H9 (cell line): ENCODE measurements around the gene NPRL2. TPM values are rescaled to one million over a fixed set of nuclear protein-coding genes. Genes with fewer than 3 reads are reported as not detected.

Source experiments
- DNase-seq: peaks from one replicate; pipeline ENCODE4 v3.0.0-alpha.2; 2017
- H2AFZ ChIP-seq: one replicate; pipeline ENCODE4 v1.6.1; 2013; ENCODE audit warnings: mild to moderate bottlenecking, low read length, control low read depth, moderate library complexity
- H2AK5ac ChIP-seq: 2 replicates; pipeline ENCODE4 v1.6.1; 2013; ENCODE audit warnings: low read length, control low read depth, mixed read lengths; ENCODE audit not compliant: insufficient read length
- H2BK120ac ChIP-seq: one replicate; pipeline ENCODE4 v1.6.1; 2013; ENCODE audit warnings: low read depth, mild to moderate bottlenecking, low read length, control low read depth, inconsistent platforms; ENCODE audit not compliant: poor library complexity, severe bottlenecking
- H2BK12ac ChIP-seq: 2 replicates; pipeline ENCODE4 v1.6.1; 2013; ENCODE audit warnings: low read length, control low read depth, mixed read lengths, low read depth; ENCODE audit not compliant: insufficient read length
- H2BK15ac ChIP-seq: 2 replicates; pipeline ENCODE4 v1.6.1; 2013; ENCODE audit warnings: low read depth, low read length, control low read depth
- H2BK20ac ChIP-seq: one replicate; pipeline ENCODE4 v1.6.1; 2013; ENCODE audit warnings: low read depth, mild to moderate bottlenecking, low read length, control low read depth, inconsistent platforms; ENCODE audit not compliant: poor library complexity, severe bottlenecking
- H2BK5ac ChIP-seq: 2 replicates; pipeline ENCODE4 v1.6.1; 2013; ENCODE audit warnings: low read length, control low read depth, mixed read lengths; ENCODE audit not compliant: insufficient read length
- H3K14ac ChIP-seq: 2 replicates; pipeline ENCODE4 v1.6.1; 2013; ENCODE audit warnings: low read length, control low read depth; ENCODE audit not compliant: insufficient read depth
- H3K18ac ChIP-seq: 2 replicates; pipeline ENCODE4 v1.6.1; 2013; ENCODE audit warnings: low read depth, mild to moderate bottlenecking, mixed read lengths, low read length, control low read depth; ENCODE audit not compliant: insufficient read length
- H3K23ac ChIP-seq: 2 replicates; pipeline ENCODE4 v1.6.1; 2013; ENCODE audit warnings: low read length, control low read depth, mixed read lengths, low read depth; ENCODE audit not compliant: insufficient read length
- H3K23me2 ChIP-seq: 2 replicates; pipeline ENCODE4 v1.6.1; 2013; ENCODE audit warnings: low read depth, mild to moderate bottlenecking, mixed read lengths, low read length, control low read depth; ENCODE audit not compliant: insufficient read length, poor library complexity, severe bottlenecking
- H3K27ac ChIP-seq: 2 replicates; pipeline ENCODE4 v1.5.1; 2013; ENCODE audit warnings: low read length, control low read depth, mixed read lengths, low read depth; ENCODE audit not compliant: insufficient read length
- H3K27me3 ChIP-seq: 2 replicates; pipeline ENCODE4 v1.6.1; 2013; ENCODE audit warnings: low read length, control low read depth, inconsistent platforms; ENCODE audit not compliant: insufficient read depth
- H3K4ac ChIP-seq: 2 replicates; pipeline ENCODE4 v1.6.1; 2013; ENCODE audit warnings: low read depth, mild to moderate bottlenecking, control low read depth, inconsistent platforms, low read length, moderate library complexity
- H3K4me1 ChIP-seq: 2 replicates; pipeline ENCODE4 v1.6.1; 2013; ENCODE audit warnings: low read length, control low read depth, inconsistent platforms; ENCODE audit not compliant: insufficient read depth
- H3K4me2 ChIP-seq: 2 replicates; pipeline ENCODE4 v1.6.1; 2013; ENCODE audit warnings: low read length, control low read depth, mixed read lengths; ENCODE audit not compliant: insufficient read length, insufficient read depth
- H3K56ac ChIP-seq: 2 replicates; pipeline ENCODE4 v1.6.1; 2013; ENCODE audit warnings: low read depth, mild to moderate bottlenecking, mixed read lengths, low read length, control low read depth; ENCODE audit not compliant: insufficient read length
- H3K79me1 ChIP-seq: 2 replicates; pipeline ENCODE4 v1.6.1; 2013; ENCODE audit warnings: low read depth, mild to moderate bottlenecking, moderate library complexity, low read length, control low read depth, inconsistent platforms; ENCODE audit not compliant: insufficient read depth, poor library complexity, severe bottlenecking
- H3K79me2 ChIP-seq: 2 replicates; pipeline ENCODE4 v1.6.1; 2013; ENCODE audit warnings: low read length, control low read depth, inconsistent platforms; ENCODE audit not compliant: insufficient read depth
- H3K9ac ChIP-seq: 2 replicates; pipeline ENCODE4 v1.6.1; 2013; ENCODE audit warnings: low read length, control low read depth, mixed read lengths; ENCODE audit not compliant: insufficient read length; ENCODE audit errors: extremely low read depth
- H3K9me3 ChIP-seq: one replicate; pipeline ENCODE4 v1.6.1; 2013; ENCODE audit warnings: low read depth, low read length, inconsistent platforms; ENCODE audit not compliant: control insufficient read depth
- H3T11ph ChIP-seq: one replicate; pipeline ENCODE4 v1.6.1; 2013; ENCODE audit warnings: mild to moderate bottlenecking, low read length, control low read depth, inconsistent platforms
- H4K20me1 ChIP-seq: one replicate; pipeline ENCODE4 v1.6.1; 2013; ENCODE audit not compliant: control insufficient read depth, insufficient read length, insufficient read depth
- H4K5ac ChIP-seq: 2 replicates; pipeline ENCODE4 v1.6.1; 2013; ENCODE audit warnings: low read depth, mild to moderate bottlenecking, mixed read lengths, low read length, control low read depth; ENCODE audit not compliant: insufficient read length
- H4K8ac ChIP-seq: replicated peaks from 2 replicates; pipeline ENCODE4 v1.6.1; 2013; ENCODE audit warnings: low read length, control low read depth, mixed read lengths, low read depth; ENCODE audit not compliant: insufficient read length
- H4K91ac ChIP-seq: 2 replicates; pipeline ENCODE4 v1.6.1; 2013; ENCODE audit warnings: low read depth, mild to moderate bottlenecking, moderate library complexity, mixed read lengths, low read length, control low read depth; ENCODE audit not compliant: insufficient read length
- H3K27ac Mint-ChIP-seq, 3 experiments: 2 replicates in 2 of 3; 3 replicates in 1 of 3; pipeline ENCODE4 v1.8.0; 2020 to 2021; ENCODE audit warnings: mixed read lengths in 3 of 3, mild to moderate bottlenecking in 1 of 3, moderate library complexity in 1 of 3
- H3K27me3 Mint-ChIP-seq: 2 replicates; pipeline ENCODE4 v1.8.0; 2021; ENCODE audit warnings: low read depth, mild to moderate bottlenecking, moderate library complexity, mixed read lengths
- H3K36me3 Mint-ChIP-seq, 3 experiments: 2 replicates in 2 of 3; 3 replicates in 1 of 3; pipeline ENCODE4 v1.8.0; 2020 to 2021; ENCODE audit warnings: low read depth in 3 of 3, mixed read lengths in 3 of 3; ENCODE audit not compliant: insufficient read depth in 1 of 3
- H3K4me1 Mint-ChIP-seq, 2 experiments: 2 replicates each; pipeline ENCODE4 v1.8.0; 2020; ENCODE audit warnings: mixed read lengths in 2 of 2
- H3K4me3 Mint-ChIP-seq, 2 experiments: 2 replicates in 1 of 2; 3 replicates in 1 of 2; pipeline ENCODE4 v1.8.0; 2020 to 2021; ENCODE audit warnings: mild to moderate bottlenecking in 2 of 2, mixed read lengths in 2 of 2, moderate library complexity in 1 of 2
- H3K9me3 Mint-ChIP-seq, 2 experiments: 2 replicates in 1 of 2; 3 replicates in 1 of 2; pipeline ENCODE4 v1.8.0; 2020; ENCODE audit warnings: mild to moderate bottlenecking in 2 of 2, mixed read lengths in 2 of 2, moderate library complexity in 1 of 2
- CTCF ChIP-seq: fragments of 200-600 bp; sonication (generic); conservative IDR thresholded peaks from 3 replicates; pipeline ENCODE4 v1.8.0; 2021; ENCODE audit warnings: antibody characterized with exemption, mild to moderate bottlenecking
- WGBS: extraction: QIAGEN DNeasy Blood & Tissue Kit; methylation state at CpG from one replicate; pipeline ENCODE4 v1.1.7; 2013; ENCODE audit warnings: missing lambda C conversion rate, low lambda C conversion rate, mixed read lengths; ENCODE audit not compliant: insufficient read length; ENCODE audit errors: extremely low coverage; 5-methylcytosine and 5-hydroxymethylcytosine counted together
- total RNA-seq: library from RNA; stranded (reverse); gene quantifications from 2 replicates; pipeline ENCODE4 v1.2.1, GENCODE V29; 2021

The NPRL2 gene
- total RNA-seq, 1 experiment from 2014 or later: 23.4 TPM

GRCh38 chr3:50354850-50355249, 4.3 kb upstream of the NPRL2 start:
- H3K36me3 Mint-ChIP-seq: peaks cover 15 to 28% (median 27%) of the 10 kb centered on the region in 3 experiments
- no peak overlapping the region for H3K23ac ChIP-seq
- H2BK12ac ChIP-seq: no peak overlapping the region
- H3K4me2 ChIP-seq: no peak overlapping the region
- no peak overlapping the region for H4K8ac ChIP-seq
- no peak overlapping the region for H3T11ph ChIP-seq
- no peak overlapping the region for H4K91ac ChIP-seq
- DNase-seq: no peak
- H3K9me3 ChIP-seq: no peaks in the 10 kb centered on the region
- no peaks in the 10 kb centered on the region; the same call in 1 of the 2 replicates for H3K27me3 Mint-ChIP-seq
- no peak overlapping the region for H3K27ac ChIP-seq
- H3K14ac ChIP-seq: no peak overlapping the region
- H2AFZ ChIP-seq: no peak overlapping the region
- no peak overlapping the region for H3K27ac Mint-ChIP-seq
- no peak overlapping the region for H4K5ac ChIP-seq
- H3K79me1 ChIP-seq: peaks cover 6% of the 10 kb centered on the region
- no peak overlapping the region for H2BK15ac ChIP-seq
- H4K20me1 ChIP-seq: no peaks in the 10 kb centered on the region
- H3K4me3 Mint-ChIP-seq: no peak overlapping the region; a peak in 1 of 5 replicates
- H3K4me1 ChIP-seq: peaks cover 4% of the 10 kb centered on the region; the same call in 1 of the 2 replicates
- WGBS: no CpG with 5 or more reads among the region's 7 CpGs
- TF ChIP-seq CTCF: no peak
- no peak overlapping the region for H2BK120ac ChIP-seq
- no peak overlapping the region for H3K18ac ChIP-seq
- peaks cover 9% of the 10 kb centered on the region; the same call in 1 of the 2 replicates for H3K79me2 ChIP-seq
- H2BK5ac ChIP-seq: no peak overlapping the region
- no peak overlapping the region for H3K56ac ChIP-seq
- H3K4ac ChIP-seq: no peak overlapping the region
- no peak overlapping the region for H3K9ac ChIP-seq
- H3K23me2 ChIP-seq: peaks cover 16% of the 10 kb centered on the region
- H3K27me3 ChIP-seq: no peaks in the 10 kb centered on the region
- H2AK5ac ChIP-seq: no peak overlapping the region
- peaks cover 39 to 40% of the 10 kb centered on the region in 2 experiments for H3K4me1 Mint-ChIP-seq
- H2BK20ac ChIP-seq: no peak overlapping the region
- no peaks in the 10 kb centered on the region for H3K9me3 Mint-ChIP-seq
